WTC11 (cell line): Measurements from ENCODE around the gene CD300A.

Experiments
- AR ChIP-seq: fragments of 250-450 bp; sonication (Bioruptor Pico); IDR thresholded peaks from 2 replicates; pipeline ENCODE4 v1.9.0; 2021; ENCODE audit warnings: mild to moderate bottlenecking
- ATF2 ChIP-seq: sonication (generic); formaldehyde crosslinking; IDR thresholded peaks from 2 replicates; pipeline ENCODE4 v1.8.1; 2022; ENCODE audit warnings: low read depth, missing genetic modification reagents, borderline replicate concordance
- CTCF ChIP-seq: fragments of 200-600 bp; IDR thresholded peaks from 2 replicates; pipeline ENCODE4 v1.8.0; 2022; ENCODE audit warnings: antibody characterized with exemption
- E2F1 ChIP-seq: sonication (generic); formaldehyde crosslinking; IDR thresholded peaks from 2 replicates; pipeline ENCODE4 v1.8.0; 2022; ENCODE audit warnings: mild to moderate bottlenecking, missing genetic modification reagents
- FOXJ3 ChIP-seq: sonication (generic); formaldehyde crosslinking; IDR thresholded peaks from 2 replicates; pipeline ENCODE4 v1.9.0; 2021; ENCODE audit warnings: missing genetic modification reagents, mild to moderate bottlenecking, borderline replicate concordance
- MLX ChIP-seq: sonication (generic); formaldehyde crosslinking; IDR thresholded peaks from 2 replicates; pipeline ENCODE4 v1.8.1; 2023; ENCODE audit warnings: mild to moderate bottlenecking, missing genetic modification reagents, moderate library complexity
- NR2C2 ChIP-seq: sonication (generic); formaldehyde crosslinking; IDR thresholded peaks from 2 replicates; pipeline ENCODE4 v1.8.0; 2022; ENCODE audit warnings: mild to moderate bottlenecking, missing genetic modification reagents
- PRDM15 ChIP-seq: sonication (generic); formaldehyde crosslinking; IDR thresholded peaks from 2 replicates; pipeline ENCODE4 v1.8.0; 2022; ENCODE audit warnings: missing genetic modification reagents
- SMAD3 ChIP-seq: sonication (generic); formaldehyde crosslinking; IDR thresholded peaks from 2 replicates; pipeline ENCODE4 v1.8.0; 2022; ENCODE audit warnings: missing genetic modification reagents, mild to moderate bottlenecking, borderline replicate concordance
- TCF7 ChIP-seq: sonication (generic); formaldehyde crosslinking; IDR thresholded peaks from 2 replicates; pipeline ENCODE4 v1.8.0; 2022; ENCODE audit warnings: mild to moderate bottlenecking, low read depth, missing genetic modification reagents, moderate library complexity
- USF1 ChIP-seq: sonication (generic); formaldehyde crosslinking; IDR thresholded peaks from 2 replicates; pipeline ENCODE4 v1.8.0; 2022; ENCODE audit warnings: mild to moderate bottlenecking, missing genetic modification reagents
- ZNF232 ChIP-seq: sonication (generic); formaldehyde crosslinking; IDR thresholded peaks from 2 replicates; pipeline ENCODE4 v1.8.0; 2022; ENCODE audit warnings: mild to moderate bottlenecking, missing genetic modification reagents
- ZNF263 ChIP-seq: sonication (generic); formaldehyde crosslinking; IDR thresholded peaks from 2 replicates; pipeline ENCODE4 v1.8.1; 2022; ENCODE audit warnings: low read depth, mild to moderate bottlenecking, moderate library complexity, missing genetic modification reagents

- TF ChIP-seq PRDM15 (no peak), CTCF (no peak), MLX (no peak), ATF2 (CRISPR knock-in tag) (no peak), FOXJ3 (CRISPR knock-in tag) (no peak), NR2C2 (CRISPR knock-in tag) (no peak), AR (no peak), ZNF232 (CRISPR knock-in tag) (no peak), SMAD3 (CRISPR knock-in tag) (no peak), ZNF263 (CRISPR knock-in tag) (no peak), TCF7 (CRISPR knock-in tag) (no peak), USF1 (no peak), E2F1 (no peak)
These were observed at the start of gene CD300A for GRCh38 chr17:74466111-74466827.
